ENCODE measurements around the gene FGF12. TPM values are rescaled to one million over a fixed set of nuclear protein-coding genes. Genes with fewer than 3 reads are reported as not detected.

FGF12 gene
- total and polyA plus RNA-seq, 5 experiments from 2014 or later: not detected

GRCh38 chr3:192273697-192274010 is 453.7 kb downstream of the FGF12 start:
- no peak overlapping the region for H3K4me3 Mint-ChIP-seq
- H3K27me3 Mint-ChIP-seq: no peaks in the 10 kb centered on the region
- H3K27ac Mint-ChIP-seq: no peak overlapping the region
- DNase-seq (no peak), ATAC-seq (no peak)
- no peaks in the 10 kb centered on the region for H3K36me3 Mint-ChIP-seq
- H3K9me3 Mint-ChIP-seq: peaks cover 0 to 4% (median 0%) of the 10 kb centered on the region in 9 donors
- POLR2A ChIA-PET: no interaction called here
- H3K4me1 Mint-ChIP-seq: no peaks in the 10 kb centered on the region

- ATAC-seq: no peak
- POLR2A ChIA-PET: no interaction called here
- no peaks in the 10 kb centered on the region for H3K36me3 Mint-ChIP-seq
Measured at GRCh38 chr3:192273001-192273696, 454.2 kb downstream of the FGF12 start.

GRCh38 chr3:192262001-192262400 is 465.3 kb downstream of the FGF12 start:
- Mint-ChIP-seq H3K27me3 (no peaks in the 10 kb centered on the region), H3K27ac (no peak overlapping the region), H3K36me3 (no peaks in the 10 kb centered on the region), H3K9me3 (peaks cover 0 to 13% (median 1%) of the 10 kb centered on the region in 9 donors), H3K4me1 (no peaks in the 10 kb centered on the region), H3K4me3 (no peak overlapping the region)
- DNase-seq (no peak), ATAC-seq (no peak)
- POLR2A ChIA-PET: no interaction called here

More at GRCh38 chr3:192273001-192273696, 454.2 kb downstream of the FGF12 start:
- no peak for DNase-seq
- Mint-ChIP-seq H3K27me3 (peaks cover 0 to 2% (median 0%) of the 10 kb centered on the region in 5 donors), H3K27ac (no peak overlapping the region), H3K4me1 (no peaks in the 10 kb centered on the region), H3K4me3 (no peak overlapping the region), H3K9me3 (peaks cover 0 to 4% (median 0%) of the 10 kb centered on the region in 9 donors)

GRCh38 chr3:192261135-192261534 is 466.2 kb downstream of the FGF12 start:
- H3K4me1 Mint-ChIP-seq: no peaks in the 10 kb centered on the region
- H3K27me3 Mint-ChIP-seq: no peaks in the 10 kb centered on the region
- no peaks in the 10 kb centered on the region for H3K36me3 Mint-ChIP-seq
- POLR2A ChIA-PET: no interaction called here
- ATAC-seq (no peak), DNase-seq (no peak)
- no peak overlapping the region for H3K27ac Mint-ChIP-seq
- peaks cover 0 to 13% (median 3%) of the 10 kb centered on the region in 9 donors for H3K9me3 Mint-ChIP-seq
- no peak overlapping the region for H3K4me3 Mint-ChIP-seq

- H3K36me3 Mint-ChIP-seq: no peaks in the 10 kb centered on the region
- no peak overlapping the region for H3K4me3 Mint-ChIP-seq
- H3K4me1 Mint-ChIP-seq: no peaks in the 10 kb centered on the region
- H3K9me3 Mint-ChIP-seq: peaks cover 0 to 13% (median 0%) of the 10 kb centered on the region in 9 donors
- no peak for DNase-seq
- H3K27ac Mint-ChIP-seq: no peak overlapping the region
- no peaks in the 10 kb centered on the region for H3K27me3 Mint-ChIP-seq
- POLR2A ChIA-PET: no interaction called here
- no peak for ATAC-seq
Measured at GRCh38 chr3:192260116-192261010, 467.0 kb downstream of the FGF12 start.

GRCh38 chr3:192259661-192260060 is 467.7 kb downstream of the FGF12 start:
- no peaks in the 10 kb centered on the region for H3K27me3 Mint-ChIP-seq
- H3K4me3 Mint-ChIP-seq: no peak overlapping the region
- peaks cover 0 to 13% (median 0%) of the 10 kb centered on the region in 9 donors for H3K9me3 Mint-ChIP-seq
- POLR2A ChIA-PET: no interaction called here
- no peaks in the 10 kb centered on the region for H3K36me3 Mint-ChIP-seq
- ATAC-seq (no peak), DNase-seq (no peak)
- H3K27ac Mint-ChIP-seq: no peak overlapping the region
- no peaks in the 10 kb centered on the region for H3K4me1 Mint-ChIP-seq

GRCh38 chr3:192258721-192259120 is 468.6 kb downstream of the FGF12 start:
- Mint-ChIP-seq H3K9me3 (peaks cover 0 to 13% (median 0%) of the 10 kb centered on the region in 9 donors), H3K4me1 (no peaks in the 10 kb centered on the region), H3K27ac (no peak overlapping the region), H3K36me3 (no peaks in the 10 kb centered on the region), H3K27me3 (no peaks in the 10 kb centered on the region), H3K4me3 (no peak overlapping the region)
- ATAC-seq (no peak), DNase-seq (no peak)
- POLR2A ChIA-PET: no interaction called here

- no peak overlapping the region for H3K4me3 Mint-ChIP-seq
- DNase-seq: no peak
- no peaks in the 10 kb centered on the region for H3K27me3 Mint-ChIP-seq
- H3K9me3 Mint-ChIP-seq: peaks cover 0 to 6% (median 0%) of the 10 kb centered on the region in 9 donors
- H3K27ac Mint-ChIP-seq: no peak overlapping the region
- no peak for ATAC-seq
- POLR2A ChIA-PET: no interaction called here
- H3K36me3 Mint-ChIP-seq: no peaks in the 10 kb centered on the region
- H3K4me1 Mint-ChIP-seq: no peaks in the 10 kb centered on the region
Measured at GRCh38 chr3:192255839-192256238, 471.5 kb downstream of the FGF12 start.

GRCh38 chr3:192253138-192253887 is 474.0 kb downstream of the FGF12 start:
- no peak for ATAC-seq
- Mint-ChIP-seq H3K36me3 (no peaks in the 10 kb centered on the region), H3K4me1 (no peaks in the 10 kb centered on the region), H3K27ac (no peak overlapping the region), H3K27me3 (no peaks in the 10 kb centered on the region), H3K9me3 (peaks cover 0 to 6% (median 0%) of the 10 kb centered on the region in 9 donors), H3K4me3 (no peak overlapping the region)
- DNase-seq: no peak
- POLR2A ChIA-PET: no interaction called here

- H3K36me3 Mint-ChIP-seq: no peaks in the 10 kb centered on the region
- H3K4me1 Mint-ChIP-seq: no peaks in the 10 kb centered on the region
- no peak overlapping the region for H3K27ac Mint-ChIP-seq
- ATAC-seq (no peak), DNase-seq (no peak)
- peaks cover 0 to 3% (median 0%) of the 10 kb centered on the region in 9 donors for H3K9me3 Mint-ChIP-seq
- no peak overlapping the region for H3K4me3 Mint-ChIP-seq
- H3K27me3 Mint-ChIP-seq: no peaks in the 10 kb centered on the region
- POLR2A ChIA-PET: no interaction called here
Measured at GRCh38 chr3:192249516-192249915, 477.8 kb downstream of the FGF12 start.

- Mint-ChIP-seq H3K4me3 (no peak overlapping the region), H3K27me3 (no peaks in the 10 kb centered on the region), H3K9me3 (peaks cover 0 to 8% (median 0%) of the 10 kb centered on the region in 9 donors), H3K36me3 (no peaks in the 10 kb centered on the region), H3K4me1 (no peaks in the 10 kb centered on the region), H3K27ac (no peak overlapping the region)
- DNase-seq (no peak), ATAC-seq (no peak)
- POLR2A ChIA-PET: no interaction called here
Measured at GRCh38 chr3:192246847-192247559, 480.3 kb downstream of the FGF12 start.

GRCh38 chr3:192244591-192244990 is 482.8 kb downstream of the FGF12 start:
- no peak overlapping the region for H3K27ac Mint-ChIP-seq
- H3K36me3 Mint-ChIP-seq: no peaks in the 10 kb centered on the region
- DNase-seq (no peak), ATAC-seq (no peak)
- no peaks in the 10 kb centered on the region for H3K4me1 Mint-ChIP-seq
- POLR2A ChIA-PET: no interaction called here
- H3K27me3 Mint-ChIP-seq: no peaks in the 10 kb centered on the region
- no peak overlapping the region for H3K4me3 Mint-ChIP-seq
- peaks cover 0 to 8% (median 0%) of the 10 kb centered on the region in 9 donors for H3K9me3 Mint-ChIP-seq
